Thyroid gland (tissue), 4 donors: Measurements from ENCODE around the gene PRRT2. TPM values are rescaled to one million over a fixed set of nuclear protein-coding genes. Genes with fewer than 3 reads are reported as not detected.
A peak's percentile ranks its signal among the peaks of the same experiment; 100 is the strongest.
"Not testable (repeated sequence)": the region's sequence is repeated elsewhere in the genome, so short reads cannot be mapped to it uniquely, and the experiment has no call there.

ENCODE experiments used
- DNase-seq, 2 donors: peaks; one replicate each; pipeline ENCODE4 v3.0.0-alpha.2; 2019
- H3K27ac ChIP-seq, 3 donors: fragments of 200-600 bp; sonication (generic); 1 replicate in 2 of 3; 2 replicates in 1 of 3; pipeline ENCODE4 v1.5.1; 2016 to 2019; ENCODE audit warnings: mild to moderate bottlenecking in 1 of 3, moderate library complexity in 1 of 3
- H3K27me3 ChIP-seq: fragments of 200-600 bp; sonication (generic); one replicate; pipeline ENCODE4 v1.5.1; 2019
- H3K36me3 ChIP-seq, 2 donors: fragments of 200-600 bp; sonication (generic); one replicate each; pipeline ENCODE4 v1.5.1; 2016 to 2019
- H3K4me1 ChIP-seq, 2 donors: fragments of 200-600 bp; sonication (generic); one replicate each; pipeline ENCODE4 v1.5.1; 2017 to 2019
- H3K4me3 ChIP-seq, 3 donors: fragments of 200-600 bp; sonication (generic); replicated peaks in 1 of 3; 1 replicate in 2 of 3; 2 replicates in 1 of 3; pipeline ENCODE4 v1.5.1; 2016; ENCODE audit warnings: mild to moderate bottlenecking in 1 of 3
- H3K9me3 ChIP-seq: fragments of 200-600 bp; sonication (generic); one replicate; pipeline ENCODE4 v1.5.1; 2017
- POLR2A ChIP-seq, 2 donors: fragments of 450-650 bp; IDR thresholded peaks; one replicate each; pipeline ENCODE4 v1.6.1; 2017; ENCODE audit warnings: antibody characterized with exemption in 2 of 2, mild to moderate bottlenecking in 2 of 2, moderate library complexity in 1 of 2
- WGBS, 2 donors: methylation state at CpG; one replicate each; pipeline ENCODE4 v1.1.5; 2017; 5-methylcytosine and 5-hydroxymethylcytosine counted together
- intact Hi-C: fragments of 100-400 bp; cut with DNase I; formaldehyde crosslinking; loops from one replicate; pipeline ENCODE4 v1.15.1; 2023
- total RNA-seq, 4 donors: library from RNA; depleted of rRNA; stranded (reverse); fragments of >200 nt; gene quantifications; one replicate each; pipeline ENCODE4 v1.2.3, GENCODE V29; 2016
- TF ChIP-seq, protein P1 (sequence below), 6 experiments: fragments of 200-600 bp in 3 of 6; fragments of 450-650 bp in 3 of 6; sonication (generic) in 3 of 6; IDR thresholded peaks; one replicate each; pipeline ENCODE4 v1.5.1; 2016 to 2019; ENCODE audit warnings: antibody characterized with exemption in 6 of 6, mild to moderate bottlenecking in 2 of 6, inconsistent platforms in 1 of 6, moderate library complexity in 1 of 6

The PRRT2 gene
- total RNA-seq, 4 donors from 2014 or later = 0.89 to 4.0 (median 2.4) TPM

DNA sequence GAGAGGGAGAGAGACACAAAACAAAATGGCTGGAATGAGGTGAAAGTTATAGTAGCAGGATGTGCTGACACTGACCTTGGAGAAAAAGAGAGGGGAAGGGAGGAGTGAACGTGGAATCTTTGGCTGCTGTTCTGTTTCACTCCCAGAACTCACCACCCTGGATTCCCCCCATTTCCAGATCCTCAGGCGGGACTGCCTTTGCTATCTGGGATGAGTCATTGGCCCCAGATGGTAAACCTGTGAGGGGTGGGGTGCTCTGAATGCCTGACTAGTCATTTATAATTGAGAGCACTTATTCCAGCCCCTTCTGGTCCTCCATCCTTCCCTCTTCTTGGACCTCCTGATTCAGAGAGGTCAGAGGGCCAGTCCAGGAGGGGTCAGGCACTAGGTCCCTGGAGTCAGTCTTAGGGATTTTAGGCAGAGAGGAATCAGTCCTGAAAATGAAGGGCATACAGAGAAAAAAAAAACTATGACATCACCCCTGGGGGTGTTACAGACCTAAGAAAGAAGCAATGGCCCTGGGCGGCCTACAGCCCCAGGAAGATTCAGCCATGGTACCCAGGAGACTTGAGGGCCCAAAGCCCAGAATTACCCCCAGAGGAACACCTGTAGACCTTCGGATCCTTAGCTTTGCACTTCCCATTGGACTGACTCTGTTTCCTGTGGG is 36.1 kb upstream of the PRRT2 start:
- no peaks in the 10 kb centered on the region for H3K4me1 ChIP-seq
- H3K27ac ChIP-seq = no peak overlapping the region
- H3K27me3 ChIP-seq = no peaks in the 10 kb centered on the region
- H3K4me3 ChIP-seq = no peak overlapping the region
- no peak for DNase-seq
- intact Hi-C loops = no loop called here
- 78 to 85% methylated on average over 4 of the region's 4 CpGs for WGBS, 2 donors
- TF ChIP-seq, protein P1, sequence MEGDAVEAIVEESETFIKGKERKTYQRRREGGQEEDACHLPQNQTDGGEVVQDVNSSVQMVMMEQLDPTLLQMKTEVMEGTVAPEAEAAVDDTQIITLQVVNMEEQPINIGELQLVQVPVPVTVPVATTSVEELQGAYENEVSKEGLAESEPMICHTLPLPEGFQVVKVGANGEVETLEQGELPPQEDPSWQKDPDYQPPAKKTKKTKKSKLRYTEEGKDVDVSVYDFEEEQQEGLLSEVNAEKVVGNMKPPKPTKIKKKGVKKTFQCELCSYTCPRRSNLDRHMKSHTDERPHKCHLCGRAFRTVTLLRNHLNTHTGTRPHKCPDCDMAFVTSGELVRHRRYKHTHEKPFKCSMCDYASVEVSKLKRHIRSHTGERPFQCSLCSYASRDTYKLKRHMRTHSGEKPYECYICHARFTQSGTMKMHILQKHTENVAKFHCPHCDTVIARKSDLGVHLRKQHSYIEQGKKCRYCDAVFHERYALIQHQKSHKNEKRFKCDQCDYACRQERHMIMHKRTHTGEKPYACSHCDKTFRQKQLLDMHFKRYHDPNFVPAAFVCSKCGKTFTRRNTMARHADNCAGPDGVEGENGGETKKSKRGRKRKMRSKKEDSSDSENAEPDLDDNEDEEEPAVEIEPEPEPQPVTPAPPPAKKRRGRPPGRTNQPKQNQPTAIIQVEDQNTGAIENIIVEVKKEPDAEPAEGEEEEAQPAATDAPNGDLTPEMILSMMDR (IDR thresholded peaks at IDR 0.05) = no peak
- no peak for TF ChIP-seq POLR2A (IDR thresholded peaks at IDR 0.05)
- H3K36me3 ChIP-seq = no peaks in the 10 kb centered on the region
- no peaks in the 10 kb centered on the region for H3K9me3 ChIP-seq

DNA sequence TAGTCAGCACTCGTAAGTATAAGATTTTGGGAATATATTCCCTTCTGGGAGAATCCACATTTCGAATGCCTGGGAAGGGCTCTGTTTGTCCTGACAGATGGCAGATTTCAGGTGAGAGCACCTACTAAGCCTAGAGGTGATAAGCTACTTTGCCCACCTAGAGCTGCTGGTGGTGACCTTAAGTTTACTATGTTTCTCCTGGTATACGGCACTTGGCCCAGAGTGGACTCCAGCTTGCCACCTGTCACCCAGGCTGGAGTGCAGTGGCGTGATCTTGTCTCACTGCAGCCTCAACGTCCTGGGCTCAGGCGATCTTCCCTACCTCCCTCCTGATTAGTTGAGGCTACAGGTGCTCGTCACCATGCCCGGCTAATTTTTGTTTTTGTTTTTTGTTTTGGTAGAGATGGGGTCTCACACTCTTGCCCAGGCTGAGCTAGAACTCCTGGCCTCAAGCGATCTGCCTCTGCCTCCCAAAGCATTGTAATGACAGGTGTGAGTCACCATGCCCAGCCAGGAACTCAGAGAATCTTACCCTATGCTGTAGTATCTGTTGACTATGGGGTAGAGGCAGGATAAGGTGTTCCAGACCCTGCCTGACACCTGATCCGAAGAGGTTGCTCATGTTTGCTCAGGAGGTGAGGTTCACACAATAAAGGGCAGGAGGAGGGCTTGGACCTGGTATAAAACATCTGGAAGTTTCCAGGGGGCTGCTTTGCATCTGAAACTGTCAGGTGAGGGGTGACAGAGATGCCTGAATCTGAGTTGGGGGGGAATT is 34.2 kb upstream of the PRRT2 start, which contains the start of gene ZG16:
Gene ZG16, plus strand, starts transcription at position 681 of the 775 bp plus-strand sequence. CDS start 1,011 bp downstream, outside the sequence.
- no peak for DNase-seq
- TF ChIP-seq POLR2A (IDR thresholded peaks at IDR 0.05) = no peak
- TF ChIP-seq, protein P1 (IDR thresholded peaks at IDR 0.05) = no peak
- intact Hi-C loops = no loop called here
- H3K4me1 ChIP-seq = no peaks in the 10 kb centered on the region
- H3K9me3 ChIP-seq = no peaks in the 10 kb centered on the region
- WGBS, 2 donors = 79 to 86% methylated on average over 9 to 10 of the region's 10 CpGs
- no peak within 1 kb of the TSS for H3K27ac ChIP-seq
- no peaks in the 10 kb centered on the region for H3K36me3 ChIP-seq
- no peaks in the 10 kb centered on the region for H3K27me3 ChIP-seq
- H3K4me3 ChIP-seq = no peak within 1 kb of the TSS

DNA sequence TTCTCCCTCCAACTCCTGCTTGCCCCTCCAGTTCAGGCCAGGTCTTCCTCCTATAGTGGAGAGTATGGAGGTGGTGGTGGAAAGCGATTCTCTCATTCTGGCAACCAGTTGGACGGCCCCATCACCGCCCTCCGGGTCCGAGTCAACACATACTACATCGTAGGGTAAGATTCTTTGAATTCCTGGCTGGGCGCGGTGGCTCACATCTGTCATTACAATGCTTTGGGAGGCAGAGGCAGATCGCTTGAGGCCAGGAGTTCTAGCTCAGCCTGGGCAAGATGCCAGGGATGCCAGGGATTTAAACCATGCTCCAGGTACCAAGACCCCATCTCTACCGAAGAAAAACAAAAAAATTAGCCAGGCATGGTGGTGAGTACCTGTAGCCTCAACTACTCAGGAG is 32.5 kb upstream of the PRRT2 start:
- 56 to 57% methylated on average over 2 to 10 of the region's 10 CpGs for WGBS, 2 donors
- no peak overlapping the region for H3K4me3 ChIP-seq
- no peak for DNase-seq
- no peak overlapping the region for H3K27ac ChIP-seq
- no peaks in the 10 kb centered on the region for H3K27me3 ChIP-seq
- peaks cover 3 to 6% of the 10 kb centered on the region in 2 donors for H3K4me1 ChIP-seq
- no peaks in the 10 kb centered on the region for H3K36me3 ChIP-seq
- no peak for TF ChIP-seq POLR2A (IDR thresholded peaks at IDR 0.05)
- H3K9me3 ChIP-seq = no peaks in the 10 kb centered on the region
- intact Hi-C loops = no loop called here

DNA sequence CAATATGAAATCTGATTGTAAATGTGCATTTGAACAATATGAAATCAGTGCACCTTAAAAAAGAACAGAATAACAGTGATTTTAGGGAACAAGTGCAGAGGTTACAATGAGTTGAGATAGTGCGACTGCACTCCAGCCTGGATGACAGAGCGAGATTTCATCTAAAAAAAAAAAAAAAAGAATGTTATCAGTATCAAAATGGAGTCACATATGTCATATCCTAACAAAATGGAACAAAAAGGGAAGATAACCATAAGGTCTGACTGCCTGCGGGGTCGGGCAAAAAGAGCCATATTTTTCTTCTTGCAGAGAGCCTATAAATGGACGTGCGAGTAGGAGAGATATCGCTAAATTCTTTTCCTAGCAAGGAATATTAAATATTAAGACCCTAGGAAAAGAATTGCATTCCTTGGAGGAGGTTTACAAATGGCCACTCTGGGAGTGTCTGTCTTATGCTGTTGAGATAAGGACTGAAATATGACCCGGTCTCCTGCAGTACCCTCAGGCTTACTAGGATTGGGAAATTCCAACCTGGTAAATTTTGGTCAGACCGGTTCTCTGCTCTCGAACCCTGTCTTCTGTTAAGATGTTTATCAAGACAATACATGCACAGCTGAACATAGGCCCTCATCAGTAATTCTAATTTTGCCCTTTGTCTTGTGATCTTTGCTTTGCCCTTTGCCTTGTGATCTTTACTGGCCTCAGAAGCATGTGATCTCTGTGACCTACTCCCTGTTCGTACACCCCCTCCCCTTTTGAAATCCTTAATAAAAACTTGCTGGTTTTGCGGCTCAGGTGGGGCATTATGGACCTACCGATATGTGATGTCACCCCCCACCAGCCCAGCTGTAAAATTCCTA is 28.7 kb upstream of the PRRT2 start:
- H3K27ac ChIP-seq = peak overlapping the region in 2 of 3 donors; percentile 5 to 62
- WGBS, 2 donors = 70 to 72% methylated on average over 13 of the region's 13 CpGs
- H3K27me3 ChIP-seq, H3K36me3 ChIP-seq, H3K9me3 ChIP-seq, DNase-seq, intact Hi-C loops, H3K4me3 ChIP-seq: not testable (repeated sequence)
- peaks cover 15 to 16% of the 10 kb centered on the region in 2 donors for H3K4me1 ChIP-seq

DNA sequence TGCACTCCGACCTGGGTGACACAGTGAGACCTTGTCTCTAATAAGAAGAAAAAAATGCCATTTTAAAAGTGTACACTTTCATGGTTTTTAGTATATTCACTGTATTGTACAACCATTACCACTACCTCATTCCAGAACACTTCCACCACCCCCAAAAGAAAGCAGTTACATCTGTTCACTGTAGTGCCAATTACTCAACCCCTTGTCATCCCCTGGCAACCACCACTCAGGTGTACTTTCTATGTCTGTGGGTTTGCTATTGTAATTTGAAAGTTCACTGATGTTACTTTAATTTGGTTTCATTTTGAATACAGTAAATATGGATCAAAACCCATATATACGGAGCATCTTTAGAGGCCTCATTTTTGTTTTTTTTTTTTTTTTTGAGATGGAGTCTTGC is 27.8 kb upstream of the PRRT2 start:
- peak overlapping the region; percentile 50 to 67 (median 62) for H3K27ac ChIP-seq
- intact Hi-C loops = no loop called here
- TF ChIP-seq POLR2A (IDR thresholded peaks at IDR 0.05) = no peak
- TF ChIP-seq, protein P1 (IDR thresholded peaks at IDR 0.05) = no peak
- H3K27me3 ChIP-seq = no peaks in the 10 kb centered on the region
- peak; percentile 32 to 33 for DNase-seq
- H3K9me3 ChIP-seq = no peaks in the 10 kb centered on the region
- WGBS, 2 donors = 88 to 96% methylated on average over 2 of the region's 2 CpGs
- H3K4me3 ChIP-seq = no peak overlapping the region
- peaks cover 15 to 16% of the 10 kb centered on the region in 2 donors for H3K4me1 ChIP-seq
- no peaks in the 10 kb centered on the region for H3K36me3 ChIP-seq
